Measurements from ENCODE around the gene ZDHHC11B. TPM values are rescaled to one million over a fixed set of nuclear protein-coding genes. Genes with fewer than 3 reads are reported as not detected.
"Not testable (repeated sequence)": the region's sequence is repeated elsewhere in the genome, so short reads cannot be mapped to it uniquely, and the experiment has no call there.

ZDHHC11B gene
- total RNA-seq, 1 donor from 2014 or later: 13.4 TPM

GRCh38 chr5:751496-751895, 33.0 kb downstream of the ZDHHC11B start:
- Histone ChIP-seq H3K27ac (replicated peaks) (no peak overlapping the region), H3K36me3 (no peaks in the 10 kb centered on the region), H3K4me3 (no peak overlapping the region), H3K4me1 (peaks cover 5% of the 10 kb centered on the region), H3K9me3 (replicated peaks) (no peaks in the 10 kb centered on the region), H3K27me3 (ENCODE audit: low read depth) (no peaks in the 10 kb centered on the region)
- no peak for DNase-seq
- TF ChIP-seq CTCF (IDR thresholded peaks at IDR 0.05; ENCODE audit: borderline replicate concordance): no peak
- intact Hi-C loops (cut with micrococcal nuclease): no loop called here

- H3K36me3 ChIP-seq; DNase-seq; intact Hi-C loops (cut with micrococcal nuclease); H3K4me1 ChIP-seq; H3K27me3 ChIP-seq (ENCODE audit: low read depth); H3K27ac ChIP-seq (replicated peaks); H3K9me3 ChIP-seq (replicated peaks); H3K4me3 ChIP-seq: not testable (repeated sequence)
Observed at GRCh38 chr5:750226-750625, 34.3 kb downstream of the ZDHHC11B start.

GRCh38 chr5:749101-749670, 35.3 kb downstream of the ZDHHC11B start:
- H3K4me1 ChIP-seq: no peaks in the 10 kb centered on the region
- intact Hi-C loops (cut with micrococcal nuclease): no loop called here
- no peaks in the 10 kb centered on the region for H3K27me3 ChIP-seq (ENCODE audit: low read depth)
- no peak overlapping the region for H3K4me3 ChIP-seq
- H3K9me3 ChIP-seq (replicated peaks): no peaks in the 10 kb centered on the region
- no peak for TF ChIP-seq CTCF (IDR thresholded peaks at IDR 0.05; ENCODE audit: borderline replicate concordance)
- no peak overlapping the region for H3K27ac ChIP-seq (replicated peaks)
- H3K36me3 ChIP-seq: peaks cover 4% of the 10 kb centered on the region
- DNase-seq: no peak

- H3K9me3 ChIP-seq (replicated peaks); DNase-seq; H3K27ac ChIP-seq (replicated peaks); H3K27me3 ChIP-seq (ENCODE audit: low read depth); H3K4me3 ChIP-seq; intact Hi-C loops (cut with micrococcal nuclease); H3K4me1 ChIP-seq: not testable (repeated sequence)
- peaks cover 12% of the 10 kb centered on the region for H3K36me3 ChIP-seq
Observed at GRCh38 chr5:748011-748980, 36.2 kb downstream of the ZDHHC11B start.

GRCh38 chr5:747303-747844, 37.2 kb downstream of the ZDHHC11B start:
- H3K27ac ChIP-seq (replicated peaks); H3K27me3 ChIP-seq (ENCODE audit: low read depth); H3K4me1 ChIP-seq; H3K4me3 ChIP-seq; H3K9me3 ChIP-seq (replicated peaks); intact Hi-C loops (cut with micrococcal nuclease); DNase-seq: not testable (repeated sequence)
- peaks cover 12% of the 10 kb centered on the region for H3K36me3 ChIP-seq

- DNase-seq: peak; percentile 22
- no peaks in the 10 kb centered on the region for H3K9me3 ChIP-seq (replicated peaks)
- no peak overlapping the region for H3K4me3 ChIP-seq
- intact Hi-C loops (cut with micrococcal nuclease): no loop called here
- TF ChIP-seq CTCF (IDR thresholded peaks at IDR 0.05; ENCODE audit: borderline replicate concordance): peak; percentile 47
- H3K36me3 ChIP-seq: peaks cover 12% of the 10 kb centered on the region
- no peaks in the 10 kb centered on the region for H3K27me3 ChIP-seq (ENCODE audit: low read depth)
- H3K4me1 ChIP-seq: no peaks in the 10 kb centered on the region
- peak overlapping the region; percentile 50 for H3K27ac ChIP-seq (replicated peaks)
Observed at GRCh38 chr5:746258-746761, 38.2 kb downstream of the ZDHHC11B start.

- H3K36me3 ChIP-seq: peaks cover 12% of the 10 kb centered on the region
- H3K9me3 ChIP-seq (replicated peaks); H3K27me3 ChIP-seq (ENCODE audit: low read depth); DNase-seq; H3K4me1 ChIP-seq; intact Hi-C loops (cut with micrococcal nuclease); H3K4me3 ChIP-seq: not testable (repeated sequence)
- peak overlapping the region; percentile 50 for H3K27ac ChIP-seq (replicated peaks)
Observed at GRCh38 chr5:745272-746142, 39.0 kb downstream of the ZDHHC11B start.

GRCh38 chr5:743696-744404, 40.7 kb downstream of the ZDHHC11B start:
- H3K4me1 ChIP-seq; H3K9me3 ChIP-seq (replicated peaks); H3K27me3 ChIP-seq (ENCODE audit: low read depth); DNase-seq; H3K4me3 ChIP-seq; H3K27ac ChIP-seq (replicated peaks); intact Hi-C loops (cut with micrococcal nuclease): not testable (repeated sequence)
- H3K36me3 ChIP-seq: peaks cover 12% of the 10 kb centered on the region

GRCh38 chr5:742276-742675, 42.3 kb downstream of the ZDHHC11B start:
- H3K9me3 ChIP-seq (replicated peaks); intact Hi-C loops (cut with micrococcal nuclease); H3K27ac ChIP-seq (replicated peaks); H3K4me3 ChIP-seq; DNase-seq; H3K27me3 ChIP-seq (ENCODE audit: low read depth); H3K4me1 ChIP-seq: not testable (repeated sequence)
- peaks cover 12% of the 10 kb centered on the region for H3K36me3 ChIP-seq
